Dendritic cell treated with granulocyte-macrophage colony-stimulating factor and Interleukin-4, amounts not matched to agents 40 ng/mL and 50 ng/mL, for 4 days (primary cell): ENCODE results near the gene PPID.
"Not testable (repeated sequence)": the region's sequence is repeated elsewhere in the genome, so short reads cannot be mapped to it uniquely, and the experiment has no call there.

Experiments used
- H3K27ac Mint-ChIP-seq: one replicate; pipeline ENCODE4 v1.8.0; 2022; ENCODE audit warnings: mild to moderate bottlenecking, mixed read lengths
- H3K27me3 Mint-ChIP-seq: one replicate; pipeline ENCODE4 v1.8.0; 2022; ENCODE audit warnings: mild to moderate bottlenecking, mixed read lengths
- H3K36me3 Mint-ChIP-seq: one replicate; pipeline ENCODE4 v1.8.0; 2022; ENCODE audit warnings: low read depth, mixed read lengths
- H3K4me1 Mint-ChIP-seq: one replicate; pipeline ENCODE4 v1.8.0; 2022; ENCODE audit warnings: low read depth, mixed read lengths
- H3K4me3 Mint-ChIP-seq: one replicate; pipeline ENCODE4 v1.8.0; 2022; ENCODE audit warnings: mild to moderate bottlenecking, moderate library complexity, mixed read lengths
- H3K9me3 Mint-ChIP-seq: one replicate; pipeline ENCODE4 v1.8.0; 2022; ENCODE audit warnings: mixed read lengths
- intact Hi-C: fragments of 100-400 bp; cut with micrococcal nuclease; formaldehyde crosslinking; loops from one replicate; pipeline ENCODE4 v1.15.0; 2022

The PPID gene

DNA sequence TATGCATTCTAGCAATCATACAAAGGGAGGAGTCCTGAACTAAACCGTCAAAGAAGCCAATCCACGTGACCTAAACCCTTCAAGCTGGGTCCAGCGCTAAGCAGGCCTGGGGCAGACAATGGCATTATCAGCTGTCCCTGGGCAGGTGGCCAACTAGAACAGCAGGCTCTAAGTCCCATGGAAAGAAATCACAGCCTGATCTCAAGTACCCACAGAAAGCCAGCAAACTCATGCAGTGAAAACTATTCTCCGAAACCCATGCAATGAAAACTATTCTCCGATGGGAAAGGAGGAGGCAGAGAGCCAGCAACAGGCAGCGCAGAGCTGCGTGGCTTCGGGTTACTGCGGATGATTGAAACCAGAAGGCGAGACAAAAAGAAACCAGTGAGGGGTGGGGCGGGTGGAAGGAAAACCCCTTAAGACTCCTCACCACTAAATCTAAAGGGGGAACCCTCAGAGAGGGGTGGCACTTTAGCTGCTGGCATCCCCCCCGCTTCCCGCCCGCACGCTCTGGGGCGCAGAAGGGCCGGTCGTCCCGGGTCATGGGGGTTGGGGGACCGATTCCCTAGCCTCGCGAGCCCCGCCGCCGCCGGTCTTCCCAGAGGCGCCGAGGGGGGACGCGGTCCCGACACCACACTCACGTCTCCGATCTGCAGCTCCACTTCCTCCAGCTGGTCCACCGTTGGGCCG is 52.1 kb downstream of the PPID start:
- Mint-ChIP-seq H3K27me3 (no peaks in the 10 kb centered on the region), H3K9me3 (no peaks in the 10 kb centered on the region), H3K36me3 (peaks cover 19% of the 10 kb centered on the region), H3K27ac (peak overlapping the region; percentile 96), H3K4me3 (peak overlapping the region; percentile 94), H3K4me1 (peaks cover 18% of the 10 kb centered on the region)
- intact Hi-C loops: no loop called here

DNA sequence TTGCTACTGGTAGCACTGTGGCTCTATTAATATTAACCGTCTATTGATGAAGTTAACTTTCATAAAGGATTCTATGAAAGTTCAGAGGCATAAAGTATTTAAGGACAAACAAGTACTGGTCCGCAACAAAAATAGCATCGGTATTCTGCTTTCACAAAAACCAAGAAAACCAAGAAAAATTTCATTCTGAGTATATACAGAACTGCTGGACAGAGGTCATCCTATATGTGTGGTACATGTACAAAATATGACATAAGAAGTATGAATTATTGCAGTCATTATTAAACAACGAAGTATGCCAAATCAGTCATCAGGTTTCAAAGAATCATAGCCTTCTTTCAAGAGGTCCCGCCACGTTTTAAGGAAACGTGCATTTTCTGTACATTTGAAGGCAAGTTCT is 53.9 kb downstream of the PPID start:
- intact Hi-C loops: no loop called here
- no peaks in the 10 kb centered on the region for H3K9me3 Mint-ChIP-seq
- no peaks in the 10 kb centered on the region for H3K27me3 Mint-ChIP-seq
- H3K4me1 Mint-ChIP-seq: peaks cover 18% of the 10 kb centered on the region
- peaks cover 19% of the 10 kb centered on the region for H3K36me3 Mint-ChIP-seq
- H3K4me3 Mint-ChIP-seq: no peak overlapping the region
- no peak overlapping the region for H3K27ac Mint-ChIP-seq

DNA sequence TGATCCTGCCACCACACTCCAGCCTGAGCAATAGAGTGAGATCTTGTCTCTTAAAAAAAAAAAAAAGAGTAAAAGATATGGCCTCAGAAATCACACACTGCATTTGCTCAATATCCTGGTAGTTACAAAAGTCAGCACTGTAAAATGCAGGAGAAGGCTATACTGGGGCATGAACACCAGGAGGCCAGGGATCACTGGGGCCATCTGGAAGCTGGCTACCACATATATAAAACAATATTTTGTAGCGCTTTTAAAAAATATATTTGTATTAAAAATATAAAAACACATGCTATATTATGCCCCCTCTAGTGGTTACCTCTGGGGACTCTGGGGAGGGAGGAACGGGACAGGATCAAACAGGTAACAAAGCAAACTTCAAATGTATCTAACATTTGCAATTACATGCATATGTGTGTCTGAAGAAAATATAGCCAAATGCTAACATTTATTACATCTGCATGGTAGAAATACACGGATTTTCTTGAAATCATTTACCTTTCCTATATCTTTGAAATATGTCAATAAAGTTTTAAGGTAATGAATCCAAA is 55.5 kb downstream of the PPID start:
- H3K4me3 Mint-ChIP-seq: no peak overlapping the region
- H3K4me1 Mint-ChIP-seq: peaks cover 23% of the 10 kb centered on the region
- peaks cover 19% of the 10 kb centered on the region for H3K36me3 Mint-ChIP-seq
- no peaks in the 10 kb centered on the region for H3K27me3 Mint-ChIP-seq
- no peaks in the 10 kb centered on the region for H3K9me3 Mint-ChIP-seq
- intact Hi-C loops: no loop called here
- no peak overlapping the region for H3K27ac Mint-ChIP-seq

DNA sequence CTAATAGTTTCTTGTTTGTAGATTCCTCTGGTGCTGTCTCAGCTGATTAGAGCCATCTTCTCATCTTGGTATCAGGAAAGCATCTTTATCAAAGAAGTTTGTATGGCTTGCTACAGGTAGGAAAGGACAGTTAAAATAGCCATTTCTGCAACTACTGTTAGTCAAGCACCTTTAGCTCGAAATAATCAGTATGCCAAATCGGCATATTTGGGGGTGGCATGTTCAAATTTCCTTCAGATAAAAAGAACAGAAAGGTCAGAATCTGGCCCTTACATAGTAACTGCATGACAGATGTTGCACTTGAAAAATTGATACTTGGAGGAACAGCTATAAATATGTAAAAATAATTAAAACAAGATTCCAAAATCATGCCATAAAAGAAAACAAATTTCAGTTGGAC is 56.3 kb downstream of the PPID start:
- Mint-ChIP-seq H3K36me3 (peaks cover 11% of the 10 kb centered on the region), H3K27me3 (no peaks in the 10 kb centered on the region), H3K4me1 (peaks cover 17% of the 10 kb centered on the region), H3K27ac (no peak overlapping the region), H3K9me3 (no peaks in the 10 kb centered on the region), H3K4me3 (no peak overlapping the region)
- intact Hi-C loops: no loop called here

DNA sequence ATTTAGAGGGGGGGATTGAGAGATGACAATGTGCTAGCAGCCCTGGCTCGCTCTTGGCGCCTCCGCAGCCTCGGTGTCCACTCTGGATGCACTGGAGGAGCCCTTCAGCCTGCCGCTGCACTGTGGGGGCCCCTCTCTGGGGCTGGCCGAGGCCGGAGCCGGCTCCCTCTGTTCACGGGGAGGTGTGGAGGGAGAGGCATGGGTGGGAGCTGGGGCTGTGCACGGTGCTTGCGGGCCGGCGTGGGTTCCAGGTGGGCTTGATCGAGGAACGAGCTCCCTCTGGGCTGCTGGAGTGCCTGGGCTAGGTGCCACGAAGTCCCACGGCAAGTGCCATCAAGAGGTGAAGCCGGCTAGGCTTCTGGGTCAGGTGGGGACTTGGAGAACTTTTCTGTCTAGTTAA is 58.4 kb downstream of the PPID start:
- Mint-ChIP-seq H3K27ac (peak overlapping the region; percentile 34), H3K36me3 (no peaks in the 10 kb centered on the region), H3K9me3 (no peaks in the 10 kb centered on the region), H3K4me3 (no peak overlapping the region), H3K27me3 (no peaks in the 10 kb centered on the region), H3K4me1 (peaks cover 7% of the 10 kb centered on the region)
- intact Hi-C loops: no loop called here

DNA sequence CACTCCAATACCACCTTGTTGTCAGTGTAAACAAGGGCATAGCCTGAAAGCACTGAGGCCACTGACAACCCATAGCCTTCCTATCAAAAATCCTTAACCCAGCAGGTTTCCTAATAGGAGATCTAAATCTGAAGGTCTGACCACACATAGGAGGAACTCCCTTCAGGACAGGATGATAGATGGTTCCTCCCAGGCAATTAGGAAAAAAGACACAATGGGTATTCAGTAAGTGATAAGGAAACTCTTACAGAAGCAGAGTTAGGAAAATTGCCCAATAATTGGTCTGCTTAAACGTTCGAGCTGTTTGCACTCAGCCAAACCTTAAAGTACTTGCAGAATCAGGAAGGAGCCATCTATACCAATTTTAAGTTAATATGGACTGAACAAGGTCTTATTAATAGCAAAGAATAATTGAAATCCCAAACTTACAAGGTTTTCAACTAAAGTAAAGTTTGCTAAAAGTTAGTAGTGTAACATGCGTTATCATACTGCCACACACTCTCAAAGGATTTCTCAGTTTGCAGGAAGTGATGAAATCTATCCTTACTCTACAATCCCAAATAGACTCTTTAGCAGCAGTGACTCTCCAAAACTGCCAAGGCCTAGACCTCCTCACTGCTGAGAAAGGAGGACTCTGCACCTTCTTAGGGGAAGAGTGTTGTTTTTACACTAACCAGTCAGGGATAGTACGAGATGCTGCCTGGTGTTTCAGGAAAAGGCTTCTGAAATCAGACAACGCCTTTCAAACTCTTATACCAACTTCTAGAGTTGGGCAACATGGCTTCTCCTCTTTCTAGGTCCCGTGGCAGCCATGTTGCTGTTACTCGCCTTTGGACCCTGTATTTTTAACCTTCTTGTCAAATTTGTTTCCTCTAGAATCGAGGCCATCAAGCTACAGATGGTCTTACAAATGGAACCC is 59.2 kb downstream of the PPID start:
- H3K36me3 Mint-ChIP-seq, H3K4me1 Mint-ChIP-seq, H3K27me3 Mint-ChIP-seq, intact Hi-C loops, H3K9me3 Mint-ChIP-seq, H3K4me3 Mint-ChIP-seq: not testable (repeated sequence)
- peak overlapping the region; percentile 34 for H3K27ac Mint-ChIP-seq

DNA sequence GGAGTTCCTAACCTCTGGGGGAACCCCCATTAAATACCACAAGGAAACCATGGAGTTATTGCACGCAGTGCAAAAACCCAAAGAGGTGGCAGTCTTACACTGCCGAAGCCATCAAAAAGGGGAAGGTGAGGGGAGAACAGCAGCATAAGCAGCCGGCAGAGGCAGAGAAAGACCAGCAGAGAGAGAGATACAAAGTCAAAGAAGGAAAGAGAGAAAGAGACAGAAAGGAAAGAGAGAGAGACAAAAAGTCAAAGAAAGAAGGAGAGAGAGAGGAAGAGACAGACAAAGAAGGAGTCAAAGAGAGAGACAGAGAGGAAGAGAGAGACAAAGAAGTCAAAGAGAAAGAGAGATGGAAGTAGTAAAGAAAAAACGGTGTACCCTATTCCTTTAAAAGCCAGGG is 59.9 kb downstream of the PPID start:
- Mint-ChIP-seq H3K27ac (peak overlapping the region; percentile 28), H3K4me3 (peak overlapping the region; percentile 4)
- intact Hi-C loops, H3K9me3 Mint-ChIP-seq, H3K27me3 Mint-ChIP-seq, H3K4me1 Mint-ChIP-seq, H3K36me3 Mint-ChIP-seq: not testable (repeated sequence)
